Skin epidermis (tissue), 12 donors: ENCODE results near the gene SPATS2L.

Experiments used
- H3K27ac ChIP-seq, 21 experiments: fragments of 200-600 bp; sonication (generic) in 11 of 21; one replicate each; pipeline ENCODE4 v1.5.0; 2020; ENCODE audit warnings: mild to moderate bottlenecking in 3 of 21, inconsistent platforms in 2 of 21, moderate library complexity in 2 of 21
- H3K4me3 ChIP-seq, 7 experiments: fragments of 200-600 bp; sonication (generic) in 2 of 7; one replicate each; pipeline ENCODE4 v1.5.0; 2020; ENCODE audit warnings: inconsistent platforms in 2 of 7, mild to moderate bottlenecking in 2 of 7, moderate library complexity in 1 of 7

The SPATS2L gene

DNA sequence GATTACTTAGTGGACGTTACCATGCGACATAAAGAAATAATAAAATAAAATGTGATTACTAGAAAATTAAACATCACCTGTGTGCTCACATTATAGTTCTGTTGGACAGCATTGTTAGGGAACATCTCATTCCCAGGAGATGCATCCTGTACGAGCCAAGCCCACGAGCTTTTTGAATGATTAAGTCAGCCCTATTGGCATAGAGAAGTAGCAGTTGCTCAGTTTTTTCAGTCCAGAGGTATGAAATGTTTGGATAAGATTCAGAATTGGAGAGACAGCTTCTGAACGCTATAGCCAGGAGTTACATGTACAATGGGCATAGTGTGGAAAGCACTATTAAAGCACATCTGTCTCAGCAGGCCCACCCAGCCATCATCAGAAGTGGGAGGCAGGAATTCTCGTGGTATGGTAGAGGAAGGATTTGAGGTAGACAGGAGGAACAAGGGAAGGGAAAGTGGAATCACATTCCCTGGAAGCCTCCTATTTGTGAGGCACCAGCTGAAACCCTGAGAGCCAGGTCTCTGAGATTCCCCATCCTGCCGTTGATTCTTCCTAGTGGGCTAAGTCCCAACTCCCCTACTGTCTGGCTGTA, 8.6 kb downstream of the SPATS2L start:
- no peak overlapping the region for H3K27ac ChIP-seq

DNA sequence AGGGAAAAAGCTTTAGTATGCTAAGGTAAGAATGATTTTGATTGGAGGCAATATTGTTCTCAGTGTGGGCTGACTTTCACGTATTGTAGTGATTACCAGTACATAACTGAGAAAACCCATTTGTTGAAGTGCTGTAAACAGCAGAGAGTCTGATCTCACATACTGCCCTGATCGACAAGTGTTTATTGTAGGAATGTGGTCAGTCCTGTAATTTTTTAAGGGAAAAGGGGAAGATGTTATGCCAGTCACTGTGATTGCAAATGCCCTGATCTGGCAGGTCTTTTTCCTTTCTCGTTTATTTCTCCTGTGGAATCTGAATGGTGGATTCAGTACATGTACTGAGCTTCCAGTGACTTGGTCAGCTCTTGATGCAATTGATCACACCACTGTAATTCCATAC, 11.5 kb downstream of the SPATS2L start:
- no peak overlapping the region for H3K4me3 ChIP-seq
- H3K27ac ChIP-seq: no peak overlapping the region

More for the DNA sequence above, 8.6 kb downstream of the SPATS2L start:
- no peak overlapping the region for H3K4me3 ChIP-seq

DNA sequence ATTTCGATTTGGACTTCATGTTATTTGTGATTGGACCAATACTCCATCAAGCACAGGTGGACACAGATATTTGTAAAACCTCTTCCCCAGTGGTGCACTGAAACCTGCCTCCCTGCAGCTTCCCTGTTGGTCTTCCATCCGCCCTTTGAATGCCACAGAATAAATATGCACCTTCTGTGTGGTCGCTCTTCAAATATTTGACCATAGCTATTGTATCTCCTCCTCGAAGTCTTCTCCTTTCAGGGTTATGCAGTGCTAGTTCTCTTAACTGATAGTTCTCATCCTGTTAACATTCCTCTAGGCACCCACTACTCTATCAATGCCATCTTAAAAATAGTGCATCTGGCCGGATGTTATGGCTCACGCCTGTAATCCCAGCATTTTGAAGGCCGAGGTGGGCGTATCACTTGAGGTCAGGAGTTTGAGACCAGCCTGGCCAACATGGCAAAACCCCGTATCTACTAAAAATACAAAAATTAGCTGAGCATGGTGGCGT, 12.5 kb downstream of the SPATS2L start:
- H3K27ac ChIP-seq: no peak overlapping the region
- H3K4me3 ChIP-seq: no peak overlapping the region

DNA sequence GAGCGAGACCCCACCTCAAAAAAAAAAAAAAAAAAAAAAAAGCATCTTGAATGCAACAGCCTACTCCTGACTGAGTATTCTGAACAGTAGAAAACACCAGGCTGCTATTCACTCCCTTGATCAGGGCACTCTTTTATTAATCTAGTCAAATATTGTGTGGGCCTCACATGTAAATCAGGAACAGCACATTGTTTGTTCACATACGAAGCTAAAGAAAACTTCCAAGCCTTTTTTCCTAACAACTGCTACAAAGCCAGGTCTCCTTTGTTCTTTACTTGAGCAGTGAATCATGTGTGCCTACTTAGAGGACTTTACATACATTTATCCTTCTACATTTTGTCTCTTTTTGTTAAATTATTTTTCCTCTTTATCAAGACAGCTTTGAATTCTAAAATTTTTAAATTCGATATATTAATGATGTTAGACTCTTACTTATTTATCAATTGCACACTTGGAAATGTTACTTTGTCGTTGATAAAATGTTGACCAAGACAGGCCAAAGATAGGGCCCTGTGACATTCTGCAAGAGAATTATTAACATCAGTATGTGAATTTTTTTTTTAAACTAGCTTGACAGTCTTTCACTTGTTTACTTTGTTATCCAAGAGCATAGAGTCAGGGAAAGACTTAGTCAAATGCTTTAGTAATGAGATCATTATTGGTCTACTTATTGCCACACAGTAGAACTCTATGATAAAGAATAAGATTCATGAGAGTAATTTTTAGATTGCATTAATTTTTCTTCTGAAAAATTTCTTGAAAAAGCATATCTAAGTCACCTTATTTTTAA, 13.2 kb downstream of the SPATS2L start:
- peak overlapping the region in 1 of 21 experiments; percentile 12 for H3K27ac ChIP-seq
- H3K4me3 ChIP-seq: no peak overlapping the region

DNA sequence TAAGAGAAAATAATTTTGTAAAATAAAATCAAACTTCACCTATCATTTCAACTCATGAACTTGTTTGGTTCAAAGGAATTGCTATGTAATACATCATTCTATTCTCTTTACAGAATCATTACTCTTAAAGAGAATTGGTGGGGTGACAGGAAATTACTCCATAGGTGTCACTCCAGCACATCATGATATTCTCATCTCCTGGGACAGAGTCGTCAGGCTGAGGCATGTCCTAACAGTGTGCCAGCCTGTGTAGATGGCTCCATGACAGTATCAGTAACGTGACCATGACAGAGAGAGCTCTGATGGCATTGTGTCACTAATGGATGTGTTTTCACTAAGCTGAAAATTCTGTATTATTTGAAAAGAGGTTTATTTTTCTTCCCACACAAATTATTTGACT, 13.9 kb downstream of the SPATS2L start:
- no peak overlapping the region for H3K4me3 ChIP-seq
- peak overlapping the region in 1 of 21 experiments; percentile 12 for H3K27ac ChIP-seq

DNA sequence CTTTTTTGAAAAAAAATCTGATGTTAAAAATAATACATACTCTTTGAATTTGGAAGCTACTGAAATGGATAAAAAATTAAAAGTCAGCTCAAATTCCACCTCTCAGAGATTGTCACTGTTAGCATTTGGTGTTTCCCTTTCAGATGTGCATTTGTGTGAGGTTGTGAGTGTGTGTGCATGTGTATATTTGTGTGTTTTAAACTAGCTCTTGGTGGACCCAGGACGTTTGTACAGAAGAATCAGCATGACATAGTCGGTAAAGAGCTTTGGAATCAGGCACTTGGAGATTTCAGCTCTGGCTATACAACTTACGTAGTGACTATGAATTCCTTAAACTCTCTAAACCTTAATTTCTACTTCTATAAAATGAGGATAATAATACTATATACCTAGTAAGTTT, 14.5 kb downstream of the SPATS2L start:
- no peak overlapping the region for H3K27ac ChIP-seq
- H3K4me3 ChIP-seq: no peak overlapping the region

DNA sequence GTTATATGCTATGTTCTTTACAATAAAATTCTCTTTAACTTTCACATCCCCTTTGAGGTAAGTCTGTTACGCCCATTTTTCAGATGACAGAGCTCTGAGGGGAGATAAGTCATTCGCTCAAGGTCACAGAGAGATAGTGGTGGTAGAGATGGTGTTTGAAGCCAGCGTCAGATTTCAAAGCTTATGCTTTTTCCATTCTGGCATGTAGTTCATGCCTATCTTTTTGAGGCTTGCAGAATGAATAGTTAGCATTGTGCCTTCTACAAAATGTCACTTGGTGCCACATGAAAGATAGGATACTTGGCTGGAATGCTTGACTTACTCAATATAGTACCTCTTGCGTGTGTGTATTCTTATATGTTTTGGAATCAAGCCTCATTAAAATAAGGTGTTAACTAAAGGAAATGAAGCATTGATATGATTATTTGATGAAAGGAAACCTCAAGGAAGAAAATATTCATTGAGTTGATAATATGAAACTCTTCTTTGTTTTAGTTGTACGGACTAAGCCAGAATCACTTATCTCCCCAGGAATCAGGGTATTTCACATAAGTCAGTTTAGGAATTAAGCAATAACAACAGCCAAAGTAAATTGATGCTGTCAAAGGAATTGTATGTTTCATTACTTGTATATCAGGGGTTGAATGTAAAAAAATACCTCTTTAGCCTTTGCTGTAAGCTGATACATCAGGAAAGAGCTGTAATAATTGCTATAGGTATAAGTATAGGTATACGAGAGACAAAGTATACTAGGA, 15.5 kb downstream of the SPATS2L start:
- no peak overlapping the region for H3K4me3 ChIP-seq
- no peak overlapping the region for H3K27ac ChIP-seq

DNA sequence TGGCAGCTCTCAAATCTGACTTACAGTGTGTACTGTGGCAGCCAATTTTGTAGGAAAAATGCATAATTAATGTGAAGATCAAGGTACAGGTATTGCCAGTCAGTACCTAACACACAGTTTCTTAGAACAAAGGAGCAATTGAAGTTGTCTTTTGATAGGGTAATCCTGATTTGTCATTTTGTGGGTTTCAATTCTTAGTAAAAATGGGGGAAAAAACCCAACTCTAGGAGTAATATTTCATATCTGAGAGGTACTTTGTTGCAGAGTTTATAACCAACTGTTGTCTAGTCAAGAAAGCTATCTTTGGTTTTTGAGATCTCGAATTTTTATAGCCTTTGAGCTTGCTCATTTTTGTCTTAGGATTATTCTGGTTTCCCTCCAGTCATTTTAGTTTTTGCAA, 16.1 kb downstream of the SPATS2L start:
- no peak overlapping the region for H3K27ac ChIP-seq
- H3K4me3 ChIP-seq: no peak overlapping the region

DNA sequence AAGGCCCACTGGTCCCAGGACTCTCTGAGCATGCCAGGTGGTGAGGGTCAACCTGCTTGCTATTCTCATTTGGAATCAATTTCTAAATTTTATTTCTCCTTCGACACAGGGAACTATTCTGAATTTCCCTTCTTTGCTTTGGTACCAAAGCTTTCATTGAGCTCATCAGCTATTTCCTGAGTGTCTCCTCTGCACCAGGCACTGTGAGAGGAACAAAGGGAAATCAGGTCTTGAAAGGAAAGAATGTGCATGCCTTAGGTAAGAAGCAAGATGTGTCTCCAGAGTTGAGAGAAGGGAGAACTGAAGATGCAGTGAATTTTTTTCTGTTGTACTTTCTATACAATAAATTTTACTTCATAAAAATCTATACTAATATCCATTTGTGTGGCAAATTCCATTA, 17.9 kb downstream of the SPATS2L start:
- Histone ChIP-seq H3K27ac (no peak overlapping the region), H3K4me3 (no peak overlapping the region)

DNA sequence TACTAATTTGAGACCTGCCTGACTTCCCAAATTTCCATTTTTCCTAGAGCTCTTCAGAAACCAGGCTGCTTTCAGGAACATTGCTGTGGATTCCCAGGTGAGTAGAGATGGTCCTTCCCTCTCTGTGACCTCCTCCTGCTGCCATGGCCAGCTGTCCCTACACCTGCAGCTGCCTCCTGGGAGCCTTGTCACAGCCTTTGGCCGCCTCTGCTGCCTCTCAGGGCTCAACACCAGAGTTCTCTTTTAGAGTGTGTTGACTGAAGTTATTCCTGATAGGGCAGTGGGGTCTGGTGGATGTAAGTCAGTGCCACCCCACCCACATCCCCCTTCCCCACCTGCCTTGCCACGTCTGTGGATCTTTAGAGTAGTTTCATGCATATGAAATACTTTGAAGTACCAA, 22.9 kb downstream of the SPATS2L start:
- no peak overlapping the region for H3K4me3 ChIP-seq
- no peak overlapping the region for H3K27ac ChIP-seq

DNA sequence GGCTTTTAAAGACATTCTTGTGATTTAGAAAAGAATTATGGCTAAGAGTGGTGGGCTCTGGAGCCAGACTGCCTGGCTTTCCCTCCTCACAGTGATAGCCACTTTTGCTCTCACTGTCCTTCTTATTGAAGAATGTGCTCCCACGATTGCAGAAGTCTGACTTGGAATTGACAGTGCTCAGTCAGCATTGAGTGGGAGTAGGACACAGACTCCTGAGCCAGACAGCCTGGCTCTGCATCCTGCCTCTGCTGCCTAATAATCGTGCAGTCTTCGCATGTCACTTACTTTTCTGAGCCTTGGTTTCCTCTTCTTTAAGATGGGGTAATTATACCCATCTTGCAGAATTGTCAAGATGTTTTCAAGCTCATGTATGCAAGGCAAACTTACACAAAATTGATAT, 23.3 kb downstream of the SPATS2L start:
- no peak overlapping the region for H3K27ac ChIP-seq

DNA sequence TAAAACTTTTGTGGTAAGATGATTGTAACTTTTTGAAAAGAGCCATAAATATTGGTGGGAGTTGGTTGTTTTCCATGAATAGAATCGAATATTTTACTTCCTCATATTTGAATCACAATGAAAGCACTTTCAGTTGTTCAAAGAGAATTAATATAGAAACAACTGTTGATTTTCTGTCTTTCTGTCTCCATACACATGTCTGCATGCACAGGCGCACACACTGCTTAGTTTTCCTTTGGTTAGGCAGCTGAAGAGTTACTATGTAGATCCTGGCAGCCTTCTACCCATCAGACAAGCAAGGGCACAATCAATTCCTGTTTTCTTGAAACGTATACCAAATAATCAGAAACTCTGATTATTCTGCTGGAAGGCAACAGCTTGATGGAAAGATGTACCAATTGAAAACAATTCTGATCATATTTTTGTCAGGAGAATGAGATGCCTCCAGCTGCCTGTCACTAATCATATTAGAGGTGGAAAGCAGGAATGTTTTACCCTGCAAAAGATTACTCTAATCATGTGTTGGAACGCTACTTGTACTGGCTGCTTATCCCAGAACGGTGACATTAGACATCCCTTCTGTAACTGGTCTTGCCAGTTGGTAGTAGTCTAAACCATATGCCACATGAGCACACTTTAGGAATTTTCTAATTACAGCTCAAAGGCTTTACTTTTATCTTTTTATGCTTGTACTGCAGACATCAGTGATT, 24.0 kb downstream of the SPATS2L start:
- Histone ChIP-seq H3K4me3 (no peak overlapping the region), H3K27ac (no peak overlapping the region)

More for the DNA sequence above, 23.3 kb downstream of the SPATS2L start:
- no peak overlapping the region for H3K4me3 ChIP-seq

DNA sequence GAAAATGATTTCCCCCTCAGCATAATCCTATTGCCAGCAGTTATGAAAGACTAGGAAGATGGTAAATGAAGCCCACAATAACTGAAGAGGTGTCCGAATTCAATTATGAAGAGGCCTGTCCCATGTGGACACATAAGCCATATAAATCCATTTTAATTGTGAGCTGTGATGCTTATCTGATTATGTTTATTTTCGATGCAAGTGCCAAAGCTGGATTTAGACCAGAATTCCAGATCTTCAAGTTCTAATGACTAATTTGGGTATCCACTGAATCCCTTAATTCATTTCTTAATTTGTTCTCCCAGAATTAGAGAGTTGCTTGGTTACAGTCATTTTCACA, 24.5 kb downstream of the SPATS2L start:
- Histone ChIP-seq H3K27ac (no peak overlapping the region), H3K4me3 (no peak overlapping the region)

DNA sequence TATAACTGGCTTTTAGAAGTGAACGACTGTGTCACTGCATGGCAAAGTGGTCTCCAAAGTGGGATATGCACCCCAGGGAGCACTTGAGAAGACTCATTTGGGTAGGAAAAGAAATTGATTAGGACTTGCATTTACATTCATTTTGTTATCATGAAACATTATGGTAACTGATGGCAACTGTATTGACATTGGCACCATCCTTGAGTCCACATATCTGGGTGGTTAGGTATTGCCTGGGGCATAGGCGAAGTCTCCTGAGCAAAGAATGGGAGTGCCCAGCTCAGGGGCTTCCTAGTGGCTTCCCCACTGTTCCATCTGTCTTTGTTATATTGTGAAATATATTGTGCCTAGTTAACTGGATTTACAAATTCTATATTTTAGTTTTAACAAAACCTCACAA, 29.2 kb downstream of the SPATS2L start:
- Histone ChIP-seq H3K27ac (no peak overlapping the region), H3K4me3 (no peak overlapping the region)

DNA sequence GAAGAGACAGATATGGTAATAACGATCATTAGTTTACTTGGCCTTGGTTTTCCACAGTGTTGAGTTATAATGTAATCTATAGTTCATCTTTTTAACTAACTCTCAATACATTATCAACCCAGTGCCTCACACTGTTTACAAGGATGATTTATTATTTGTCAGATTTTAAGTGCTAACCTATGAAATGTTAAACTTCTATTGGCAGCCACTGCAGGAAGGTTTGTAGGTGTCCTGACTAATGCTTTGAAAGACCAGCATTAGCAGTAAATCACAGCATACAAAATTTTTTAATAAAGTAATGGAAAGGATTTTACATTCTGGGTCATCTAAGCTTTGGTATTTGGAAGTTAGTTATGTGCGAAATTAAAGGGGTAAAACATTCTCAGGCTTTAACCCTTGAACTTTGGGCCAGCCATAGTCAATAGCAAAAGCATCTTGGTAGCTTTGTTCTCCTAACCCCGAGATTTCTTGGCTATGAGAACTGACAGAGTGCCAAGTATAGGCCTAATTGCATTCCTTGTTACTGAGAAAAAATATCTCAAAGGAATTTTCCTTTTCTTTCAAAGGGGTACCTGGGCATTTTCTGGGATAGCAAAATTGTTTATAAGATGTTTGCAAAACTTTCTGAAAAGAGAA, 30.6 kb downstream of the SPATS2L start:
- H3K4me3 ChIP-seq: no peak overlapping the region
- H3K27ac ChIP-seq: peak overlapping the region in 2 of 21 experiments; percentile 7 to 41

DNA sequence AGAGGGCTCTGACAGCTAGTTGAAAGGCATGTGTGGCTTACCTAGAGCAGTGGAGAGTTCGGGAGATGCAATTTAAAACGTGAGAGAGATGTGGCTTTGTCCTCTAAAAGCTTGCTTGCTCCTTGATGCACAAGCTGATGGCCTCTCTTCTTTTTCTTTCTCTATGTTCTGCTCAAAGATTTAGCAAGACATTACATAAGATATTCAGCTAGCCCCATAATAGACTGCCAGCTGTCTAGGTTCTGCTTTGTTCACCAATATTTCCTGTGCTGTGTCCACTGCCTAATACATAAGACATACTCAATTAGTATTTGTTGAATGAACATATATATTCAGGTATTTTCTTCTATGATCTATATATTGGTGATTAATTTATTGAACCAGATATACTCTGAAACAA, 31.1 kb downstream of the SPATS2L start:
- Histone ChIP-seq H3K27ac (peak overlapping the region in 3 of 21 experiments; percentile 2 to 41 (median 7)), H3K4me3 (no peak overlapping the region)

DNA sequence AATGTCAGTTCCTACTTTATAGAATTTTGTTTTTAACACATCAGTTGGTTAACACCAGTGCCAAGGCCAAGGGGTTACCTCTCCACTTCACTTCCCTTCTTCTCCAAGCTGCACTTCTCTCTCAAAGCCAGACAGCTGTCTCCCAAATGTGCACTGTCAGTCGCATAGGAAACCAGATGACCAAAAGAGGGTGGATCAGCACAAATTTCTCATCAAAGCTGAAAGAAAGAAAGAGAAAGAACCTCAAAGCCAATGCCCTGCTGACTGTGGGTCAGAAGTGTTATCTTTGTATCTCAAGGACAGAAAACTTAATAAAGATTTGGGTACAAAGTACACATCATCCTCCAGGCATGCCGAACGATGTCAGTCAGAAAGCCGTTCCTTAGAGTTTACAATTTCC, 32.2 kb downstream of the SPATS2L start:
- Histone ChIP-seq H3K4me3 (no peak overlapping the region), H3K27ac (peak overlapping the region in 2 of 21 experiments; percentile 14 to 40)

DNA sequence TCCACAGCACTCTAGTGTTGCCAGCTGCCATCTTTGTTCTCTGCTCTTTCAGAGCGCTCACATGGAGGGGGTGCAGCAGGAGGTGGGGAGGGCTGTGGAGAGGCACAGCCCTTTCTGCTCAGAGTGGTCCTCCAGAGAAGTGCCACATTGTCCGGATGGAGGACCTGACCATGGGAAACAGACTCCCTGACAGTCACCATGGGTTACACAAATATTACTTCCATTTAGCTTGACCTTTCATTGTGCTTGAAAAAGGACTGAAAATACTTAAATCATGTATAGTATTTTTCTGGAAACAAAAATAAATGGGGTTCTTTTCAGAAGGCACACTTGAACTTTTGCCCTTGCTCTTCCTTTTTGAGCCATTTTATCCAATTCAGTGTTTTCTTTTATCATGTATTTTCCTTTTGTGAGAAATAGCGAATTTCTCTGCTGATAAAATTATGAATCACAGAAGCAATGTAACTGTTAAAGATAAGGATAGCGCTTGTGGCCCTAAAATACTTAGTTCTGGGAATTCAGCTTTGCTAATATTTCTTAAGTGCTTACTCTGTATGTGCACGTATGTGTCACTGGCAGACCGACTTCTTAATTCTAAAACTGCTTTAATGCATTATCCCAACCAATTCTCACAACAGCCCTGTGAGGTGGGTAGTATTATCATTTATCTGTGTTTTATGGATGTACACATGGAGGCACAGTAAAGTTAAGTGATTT, 34.2 kb downstream of the SPATS2L start:
- Histone ChIP-seq H3K4me3 (no peak overlapping the region), H3K27ac (no peak overlapping the region)

DNA sequence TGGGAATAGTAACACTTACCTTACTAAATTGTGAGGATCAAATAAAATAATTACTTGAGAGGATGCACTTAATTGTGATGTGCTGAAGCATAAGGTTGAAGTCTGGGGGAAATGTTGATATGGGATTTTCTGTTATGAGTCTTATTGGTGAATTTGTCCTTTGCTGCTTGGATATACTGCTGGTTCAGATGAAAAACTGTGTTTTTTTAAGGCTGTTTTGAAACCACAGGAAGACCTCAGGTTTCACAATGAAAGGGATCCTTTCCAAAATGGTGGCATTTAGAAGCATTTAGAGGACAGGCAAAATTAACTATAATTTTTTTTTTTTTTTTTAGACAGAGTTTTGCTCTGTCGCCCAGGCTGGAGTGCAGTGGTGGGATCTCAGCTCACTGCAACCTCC, 34.9 kb downstream of the SPATS2L start:
- Histone ChIP-seq H3K4me3 (no peak overlapping the region), H3K27ac (no peak overlapping the region)
